HG03460 (cell line): Measurements from ENCODE around the gene EYS.

Source experiments
- ATAC-seq: cut with Tn5 transposase; IDR thresholded peaks from one replicate; pipeline ENCODE4 v1.9.1; 2021; ENCODE audit not compliant: unreplicated experiment

EYS gene

DNA sequence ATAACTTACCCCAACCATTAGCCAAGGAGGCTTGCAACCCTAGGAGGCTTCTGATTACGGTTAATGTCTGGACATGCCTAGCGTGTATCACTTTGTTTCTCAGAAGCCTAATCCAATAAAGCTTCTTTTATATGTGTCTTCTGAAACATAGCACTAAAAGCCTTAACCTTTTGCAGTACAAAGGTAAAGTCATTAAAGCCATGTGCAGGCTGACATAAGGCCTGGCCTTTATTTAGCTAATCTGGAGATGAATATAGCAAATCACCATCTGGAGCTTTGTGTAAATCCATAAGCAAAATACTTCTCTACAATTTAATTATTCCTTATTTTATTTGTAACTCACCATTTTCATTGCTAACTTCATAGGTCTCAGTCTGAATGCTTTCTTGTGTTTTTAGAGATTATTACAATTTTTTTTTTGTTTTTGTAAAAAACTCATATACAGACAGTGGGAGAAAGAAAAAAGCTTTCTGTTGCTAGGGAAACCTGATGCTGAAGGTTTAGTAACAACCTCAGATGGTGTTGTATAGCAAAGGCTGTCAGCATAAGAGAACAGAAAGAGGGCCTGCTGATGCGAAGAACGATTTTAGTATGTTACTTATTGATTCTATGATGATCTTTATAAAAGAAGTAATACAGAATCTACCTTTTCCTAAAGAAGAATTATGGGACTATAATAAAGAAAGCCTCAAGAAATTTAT lies at the start of gene EYS:
Gene EYS (minus strand): TSS at position 101 of the 701 bp plus-strand sequence. CDS start 211,816 bp downstream, outside the sequence.
- ATAC-seq, result no peak

DNA sequence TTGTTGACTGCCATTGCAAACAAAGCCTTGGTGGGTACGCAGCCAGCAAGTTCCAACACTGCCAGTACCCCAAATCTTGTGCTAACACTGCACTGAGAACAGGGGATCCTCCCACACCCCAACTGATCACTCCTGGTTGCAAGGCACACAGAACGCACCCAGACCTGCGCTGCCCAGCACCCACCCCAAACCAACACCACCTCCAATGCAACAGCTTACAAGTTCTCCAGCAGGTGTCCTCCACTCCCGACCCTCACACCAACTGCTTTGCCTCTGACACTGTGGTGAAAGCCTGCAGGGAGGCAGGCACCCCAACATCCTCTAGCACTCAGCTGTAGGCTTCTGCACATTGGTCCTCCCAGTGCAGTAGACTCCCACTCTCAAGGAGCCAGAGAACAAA lies 39.3 kb upstream of the EYS start:
- ATAC-seq, result no peak

GRCh38 chr6:65745614-65746013 lies 38.6 kb upstream of the EYS start:
- no peak for ATAC-seq

DNA sequence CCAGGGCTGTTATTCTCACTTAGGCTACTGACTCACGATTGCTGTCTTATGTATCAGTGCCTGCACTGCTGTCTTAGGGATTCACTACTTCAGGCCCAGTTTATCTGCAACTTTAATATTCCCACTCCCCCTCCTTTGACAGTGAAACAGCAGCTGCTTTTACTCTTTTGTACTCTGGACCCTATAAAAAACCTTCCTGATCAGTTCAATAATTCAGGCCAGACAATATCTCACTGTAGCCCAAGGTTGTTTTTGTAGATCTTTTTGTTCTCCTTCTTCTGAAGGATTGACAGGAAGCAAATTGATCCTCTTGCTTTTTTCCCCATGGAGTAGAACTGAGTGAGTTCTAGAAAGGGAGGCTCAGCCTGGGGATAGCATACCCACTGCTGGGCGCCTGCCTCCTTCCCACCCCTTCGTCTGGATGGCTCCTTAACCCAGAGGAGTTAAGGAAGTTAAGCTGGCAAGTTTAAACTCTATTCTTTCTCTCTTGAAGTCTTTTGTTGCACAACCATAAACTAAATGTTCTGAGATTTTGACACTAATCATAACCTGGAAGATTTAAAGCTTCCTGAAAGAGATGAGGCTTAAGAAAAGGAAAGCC lies 22.0 kb upstream of the EYS start:
- ATAC-seq, result no peak

DNA sequence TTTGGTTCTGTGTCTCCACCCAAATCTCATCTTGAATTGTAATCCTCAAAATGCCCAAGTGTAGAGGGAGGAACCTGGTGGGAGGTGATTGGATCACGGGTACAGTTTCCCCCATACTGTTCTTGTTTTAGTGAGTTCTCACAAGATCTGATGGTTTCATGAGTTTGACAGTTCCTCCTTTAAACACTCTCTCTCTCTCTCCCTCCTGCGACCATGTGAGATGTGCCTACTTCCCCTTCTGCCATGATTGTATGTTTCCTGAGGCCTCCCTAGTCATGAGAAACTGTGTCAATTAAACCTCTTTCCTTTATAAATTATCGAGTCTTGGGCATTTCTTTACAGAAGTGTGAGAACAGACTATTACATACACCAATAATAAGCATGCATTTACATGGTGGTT lies 12.1 kb upstream of the EYS start:
- no peak for ATAC-seq

GRCh38 chr6:65711531-65711930 lies 4.5 kb upstream of the EYS start:
- ATAC-seq, result no peak

DNA sequence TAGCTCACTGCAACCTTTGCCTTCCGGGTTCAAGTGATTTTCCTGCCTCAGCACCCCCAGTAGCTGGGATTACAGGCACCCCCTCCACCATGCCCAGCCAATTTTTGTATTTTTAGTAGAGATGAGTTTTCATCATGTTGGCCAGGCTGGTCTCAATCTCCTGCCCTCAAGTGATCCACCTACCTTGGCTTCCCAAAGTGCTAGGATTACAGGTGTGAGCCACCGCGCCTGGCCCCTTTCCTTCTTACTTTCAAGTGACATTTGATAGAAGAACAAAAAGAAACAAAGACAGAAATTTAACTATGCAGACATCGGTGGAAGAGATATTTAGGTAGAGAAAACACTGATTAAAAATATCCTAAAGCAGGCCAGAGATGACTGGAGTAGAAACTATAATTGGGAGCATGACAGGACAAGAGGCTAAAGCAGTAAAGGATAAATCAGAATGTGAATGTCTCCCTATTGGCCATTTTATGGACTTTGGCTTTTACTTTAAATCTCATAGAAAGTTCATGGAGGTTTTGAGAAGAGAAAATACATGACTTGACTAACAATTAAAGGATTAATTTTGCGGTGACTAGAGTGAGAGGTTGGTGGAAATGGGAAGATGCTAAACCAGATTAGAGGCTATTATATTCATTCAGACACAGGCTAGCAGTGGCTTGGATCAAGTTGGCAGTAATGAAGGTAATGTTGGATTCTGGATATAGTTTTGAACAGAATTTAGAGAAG lies 2.2 kb upstream of the EYS start:
- no peak for ATAC-seq

GRCh38 chr6:65708162-65708561 lies 1.1 kb upstream of the EYS start:
- no peak for ATAC-seq

GRCh38 chr6:65706436-65706835 lies 590 bp downstream of the EYS start:
- no peak for ATAC-seq

DNA sequence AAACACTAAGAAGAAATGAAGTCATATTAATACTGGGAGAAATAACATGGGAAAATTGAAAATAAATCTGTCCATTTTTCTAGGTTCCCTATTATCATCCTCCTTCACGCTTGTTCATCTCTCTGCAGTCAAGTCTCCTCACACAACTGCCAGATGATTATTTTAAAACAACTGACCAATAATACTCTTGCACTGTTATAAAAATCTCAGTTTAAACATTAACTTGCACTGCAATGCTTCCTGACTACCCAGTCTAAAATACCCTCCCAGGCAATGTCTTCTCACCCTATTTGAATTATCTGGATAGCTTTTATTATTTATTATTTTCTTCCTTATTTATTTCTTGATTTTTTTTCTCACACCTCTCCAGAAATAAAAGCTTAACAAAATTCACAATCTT lies 5.7 kb downstream of the EYS start:
- ATAC-seq, result no peak

DNA sequence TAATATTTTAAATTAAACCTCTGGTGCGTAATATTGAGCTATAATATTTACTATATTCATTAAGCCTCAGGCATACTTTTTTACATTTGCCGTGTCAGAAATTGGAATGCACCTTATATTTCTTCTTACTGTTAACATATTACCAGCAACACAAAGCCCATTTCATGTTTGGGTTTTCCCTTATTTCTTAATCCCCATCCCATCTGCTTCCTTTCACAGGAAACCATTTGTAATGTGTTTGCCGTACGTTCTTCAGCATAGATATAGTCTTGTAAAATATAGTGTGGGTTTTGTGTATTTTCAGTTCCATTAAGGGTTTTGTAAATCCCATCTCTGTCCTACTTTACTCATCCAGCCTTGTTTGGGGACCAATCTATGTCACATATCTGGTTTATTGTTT lies 6.5 kb downstream of the EYS start:
- no peak for ATAC-seq

DNA sequence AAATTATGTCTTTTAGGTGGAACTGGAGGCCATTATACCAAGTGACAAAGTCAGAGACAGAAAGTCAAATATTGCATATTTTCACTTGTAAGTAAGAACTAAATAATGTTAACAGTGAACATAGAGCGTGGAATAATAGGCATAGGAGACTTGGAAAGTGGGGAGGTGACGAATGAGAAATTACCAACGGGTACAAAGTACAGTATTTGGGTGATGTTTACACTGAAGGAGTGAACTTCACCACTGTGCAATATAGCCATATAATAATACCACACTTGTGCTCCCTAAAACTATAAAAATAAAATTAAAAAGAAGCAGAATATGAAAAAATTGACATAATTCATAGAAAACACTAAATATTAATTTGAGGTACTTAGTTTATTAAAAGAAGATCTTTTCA lies 14.9 kb downstream of the EYS start:
- ATAC-seq, result no peak

DNA sequence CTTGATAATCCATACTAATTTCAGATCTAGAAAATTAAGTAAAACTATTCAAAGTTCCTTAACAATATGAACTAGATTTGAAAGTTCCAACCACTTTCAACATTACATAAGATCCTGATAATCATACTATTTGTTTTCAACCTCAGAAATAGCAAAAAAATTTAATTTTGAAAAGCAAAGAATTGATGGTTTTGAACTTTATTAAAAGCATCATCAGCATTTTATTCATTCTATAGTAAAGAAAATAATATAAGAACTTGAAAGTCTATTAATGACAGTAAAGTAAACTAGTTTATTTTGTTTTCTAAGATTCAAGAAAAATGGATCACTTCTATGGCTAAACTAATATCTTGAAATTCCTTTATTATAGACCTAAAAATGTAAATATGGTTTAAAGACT lies 26.8 kb downstream of the EYS start:
- no peak for ATAC-seq

- no peak for ATAC-seq
Measured at GRCh38 chr6:65671922-65672321, 35.1 kb downstream of the EYS start.

- ATAC-seq, result no peak
Measured at GRCh38 chr6:65667916-65668656, 38.9 kb downstream of the EYS start.

- ATAC-seq, result no peak
Measured at GRCh38 chr6:65650086-65650485, 56.9 kb downstream of the EYS start.

GRCh38 chr6:65649392-65649791 lies 57.6 kb downstream of the EYS start:
- no peak for ATAC-seq

DNA sequence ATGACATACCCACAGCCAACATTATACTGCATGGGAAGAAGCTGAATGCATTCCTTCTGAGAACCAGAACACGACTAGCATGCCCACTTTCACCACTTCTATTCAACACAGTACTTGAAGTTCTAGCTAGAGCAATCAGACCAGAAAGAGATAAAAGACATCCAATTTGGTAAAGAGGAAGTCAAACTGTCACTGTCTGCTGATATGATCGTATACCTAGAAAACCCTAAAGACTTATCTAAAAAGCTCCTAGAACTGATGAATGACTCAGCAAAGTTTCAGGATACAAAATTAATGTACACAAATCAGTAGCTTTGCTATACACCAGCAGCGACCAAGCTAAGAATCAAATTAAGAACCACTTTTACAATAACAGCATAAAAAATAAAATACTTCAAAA lies 60.5 kb downstream of the EYS start:
- no peak for ATAC-seq

DNA sequence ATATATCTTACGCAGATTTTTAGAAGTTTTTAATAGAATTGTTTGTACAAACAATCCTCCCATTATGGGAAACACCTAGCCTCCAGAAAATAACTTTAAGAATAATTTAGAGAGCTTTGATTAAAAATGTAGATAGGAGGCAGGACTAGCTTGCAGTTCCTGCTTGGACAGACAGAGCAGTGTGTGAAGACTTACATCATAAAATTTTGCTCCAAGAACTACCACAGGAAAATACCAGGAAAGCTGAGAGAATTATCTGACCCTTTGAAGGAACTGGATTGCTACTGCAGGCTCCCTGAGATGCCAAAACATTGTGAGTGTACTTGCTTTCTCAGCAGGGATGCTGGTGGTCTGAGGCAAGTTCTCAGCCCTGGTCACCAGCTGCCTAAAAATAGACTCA lies 64.2 kb downstream of the EYS start:
- ATAC-seq, result no peak

DNA sequence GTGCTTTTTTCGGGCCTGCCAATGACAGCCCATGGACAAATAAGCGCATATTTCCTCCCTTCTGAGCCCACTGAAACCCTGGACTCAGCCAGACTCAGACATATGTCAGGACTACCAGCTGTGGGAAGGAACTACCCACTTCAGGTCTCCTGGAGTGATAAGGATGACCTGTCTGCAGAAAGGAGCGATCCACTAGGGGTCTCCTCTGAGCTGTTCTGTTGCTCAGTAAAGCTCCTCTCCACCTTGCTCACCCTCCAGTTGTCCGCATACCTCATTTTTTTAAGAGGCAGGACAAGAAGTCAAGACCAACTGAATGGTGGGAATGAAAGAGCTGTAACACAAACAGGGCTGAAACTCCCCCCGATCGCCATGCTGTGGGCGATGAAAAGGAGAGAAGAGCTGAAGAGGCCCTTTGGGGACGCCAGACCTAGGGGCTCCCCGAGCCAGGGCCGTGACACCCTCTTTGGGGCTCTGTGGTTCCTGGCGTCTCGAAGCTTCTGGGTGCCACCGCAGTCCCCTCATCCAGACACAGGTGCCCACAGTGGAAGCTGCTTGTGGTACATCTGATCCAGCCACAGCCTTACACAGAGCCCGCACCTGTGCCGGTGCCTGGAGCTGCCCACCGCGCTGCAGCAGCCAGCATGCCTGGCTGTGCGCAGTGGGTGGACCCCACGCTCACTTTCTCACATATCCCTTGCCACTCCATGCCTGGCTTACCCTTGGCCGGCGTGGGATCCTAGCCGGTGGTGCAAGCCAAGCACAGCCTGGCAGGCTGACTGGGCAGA lies 68.8 kb downstream of the EYS start:
- ATAC-seq, result no peak
